Measurements from ENCODE around the gene MACROD2. TPM values are rescaled to one million over a fixed set of nuclear protein-coding genes. Genes with fewer than 3 reads are reported as not detected.

MACROD2 gene
- total and polyA plus RNA-seq, 4 donors = 0.66 to 10.5 (median 3.3) TPM

DNA sequence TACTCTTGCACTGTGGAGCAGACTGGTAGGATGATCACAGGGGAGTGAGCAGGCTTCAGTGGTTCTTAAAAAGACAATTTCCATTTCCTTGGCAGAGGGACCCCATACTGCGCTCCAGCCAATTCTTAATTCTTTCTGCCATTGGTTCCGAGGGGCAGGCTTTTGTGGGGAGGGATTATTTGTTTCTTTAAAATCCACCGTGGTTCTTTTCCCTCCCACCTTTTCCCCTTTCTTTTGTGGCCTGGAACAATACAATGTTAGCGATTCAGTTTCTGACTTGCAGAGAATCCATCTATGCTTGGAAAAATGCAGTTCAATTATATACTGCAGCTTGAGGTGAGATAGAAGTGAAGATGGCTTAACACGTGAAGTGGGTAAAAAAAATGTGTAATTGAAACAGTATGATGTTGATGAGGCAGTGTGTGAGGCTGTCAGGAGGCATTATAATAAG lies 721.1 kb downstream of the MACROD2 start:
- H3K27me3 ChIP-seq (ENCODE audit: control insufficient read depth in 4 of 4, insufficient read depth in 4 of 4, low read length in 3 of 4) = no peaks in the 10 kb centered on the region
- WGBS = 88% methylated on average over 5 of the region's 5 CpGs
- no peak overlapping the region for H3K27ac ChIP-seq (ENCODE audit: low read depth in 1 of 2, low read length in 2 of 2)
- H3K9ac ChIP-seq (ENCODE audit: low read depth in 1 of 2, low read length in 2 of 2) = no peak overlapping the region
- peaks cover 0 to 20% (median 8%) of the 10 kb centered on the region in 4 donors for H3K4me1 ChIP-seq (ENCODE audit: control insufficient read depth in 4 of 4, insufficient read depth in 4 of 4, low read length in 3 of 4)
- no peak overlapping the region for H3K4me3 ChIP-seq (ENCODE audit: low read depth in 1 of 3, low read length in 3 of 3)
- DNase-seq (ENCODE audit: low spot score) = no peak
- peaks cover 0 to 2% (median 0%) of the 10 kb centered on the region in 4 donors for H3K36me3 ChIP-seq (ENCODE audit: control insufficient read depth in 4 of 4, insufficient read depth in 3 of 4, low read depth in 1 of 4, low read length in 3 of 4)
- H3K9me3 ChIP-seq (ENCODE audit: control insufficient read depth in 4 of 4, low read length in 3 of 4) = no peaks in the 10 kb centered on the region
- TF ChIP-seq NR2F2 (IDR thresholded peaks at IDR 0.05) (no peak), EGR1 (IDR thresholded peaks at IDR 0.05; ENCODE audit: low read depth in 2 of 2) (no peak), JUND (IDR thresholded peaks at IDR 0.05) (no peak), RAD21 (IDR thresholded peaks at IDR 0.05) (no peak), FOXA2 (IDR thresholded peaks at IDR 0.05) (no peak), GABPA (IDR thresholded peaks at IDR 0.05 in 1 of 2, conservative IDR thresholded peaks at IDR 0.05 in 1 of 2) (no peak), HNF4A (conservative IDR thresholded peaks at IDR 0.05) (no peak), RXRA (IDR thresholded peaks at IDR 0.05) (no peak), SP1 (IDR thresholded peaks at IDR 0.05) (no peak), HNF4G (IDR thresholded peaks at IDR 0.05) (no peak), FOXA1 (IDR thresholded peaks at IDR 0.05) (no peak)
- TF ChIP-seq, protein P1, sequence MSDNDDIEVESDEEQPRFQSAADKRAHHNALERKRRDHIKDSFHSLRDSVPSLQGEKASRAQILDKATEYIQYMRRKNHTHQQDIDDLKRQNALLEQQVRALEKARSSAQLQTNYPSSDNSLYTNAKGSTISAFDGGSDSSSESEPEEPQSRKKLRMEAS (IDR thresholded peaks at IDR 0.05) = no peak
- TF ChIP-seq, protein P2, sequence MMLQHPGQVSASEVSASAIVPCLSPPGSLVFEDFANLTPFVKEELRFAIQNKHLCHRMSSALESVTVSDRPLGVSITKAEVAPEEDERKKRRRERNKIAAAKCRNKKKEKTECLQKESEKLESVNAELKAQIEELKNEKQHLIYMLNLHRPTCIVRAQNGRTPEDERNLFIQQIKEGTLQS (IDR thresholded peaks at IDR 0.05) = no peak
- TF ChIP-seq, protein P3, sequence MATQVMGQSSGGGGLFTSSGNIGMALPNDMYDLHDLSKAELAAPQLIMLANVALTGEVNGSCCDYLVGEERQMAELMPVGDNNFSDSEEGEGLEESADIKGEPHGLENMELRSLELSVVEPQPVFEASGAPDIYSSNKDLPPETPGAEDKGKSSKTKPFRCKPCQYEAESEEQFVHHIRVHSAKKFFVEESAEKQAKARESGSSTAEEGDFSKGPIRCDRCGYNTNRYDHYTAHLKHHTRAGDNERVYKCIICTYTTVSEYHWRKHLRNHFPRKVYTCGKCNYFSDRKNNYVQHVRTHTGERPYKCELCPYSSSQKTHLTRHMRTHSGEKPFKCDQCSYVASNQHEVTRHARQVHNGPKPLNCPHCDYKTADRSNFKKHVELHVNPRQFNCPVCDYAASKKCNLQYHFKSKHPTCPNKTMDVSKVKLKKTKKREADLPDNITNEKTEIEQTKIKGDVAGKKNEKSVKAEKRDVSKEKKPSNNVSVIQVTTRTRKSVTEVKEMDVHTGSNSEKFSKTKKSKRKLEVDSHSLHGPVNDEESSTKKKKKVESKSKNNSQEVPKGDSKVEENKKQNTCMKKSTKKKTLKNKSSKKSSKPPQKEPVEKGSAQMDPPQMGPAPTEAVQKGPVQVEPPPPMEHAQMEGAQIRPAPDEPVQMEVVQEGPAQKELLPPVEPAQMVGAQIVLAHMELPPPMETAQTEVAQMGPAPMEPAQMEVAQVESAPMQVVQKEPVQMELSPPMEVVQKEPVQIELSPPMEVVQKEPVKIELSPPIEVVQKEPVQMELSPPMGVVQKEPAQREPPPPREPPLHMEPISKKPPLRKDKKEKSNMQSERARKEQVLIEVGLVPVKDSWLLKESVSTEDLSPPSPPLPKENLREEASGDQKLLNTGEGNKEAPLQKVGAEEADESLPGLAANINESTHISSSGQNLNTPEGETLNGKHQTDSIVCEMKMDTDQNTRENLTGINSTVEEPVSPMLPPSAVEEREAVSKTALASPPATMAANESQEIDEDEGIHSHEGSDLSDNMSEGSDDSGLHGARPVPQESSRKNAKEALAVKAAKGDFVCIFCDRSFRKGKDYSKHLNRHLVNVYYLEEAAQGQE (IDR thresholded peaks at IDR 0.05) = no peak
- TF ChIP-seq, protein P4, sequence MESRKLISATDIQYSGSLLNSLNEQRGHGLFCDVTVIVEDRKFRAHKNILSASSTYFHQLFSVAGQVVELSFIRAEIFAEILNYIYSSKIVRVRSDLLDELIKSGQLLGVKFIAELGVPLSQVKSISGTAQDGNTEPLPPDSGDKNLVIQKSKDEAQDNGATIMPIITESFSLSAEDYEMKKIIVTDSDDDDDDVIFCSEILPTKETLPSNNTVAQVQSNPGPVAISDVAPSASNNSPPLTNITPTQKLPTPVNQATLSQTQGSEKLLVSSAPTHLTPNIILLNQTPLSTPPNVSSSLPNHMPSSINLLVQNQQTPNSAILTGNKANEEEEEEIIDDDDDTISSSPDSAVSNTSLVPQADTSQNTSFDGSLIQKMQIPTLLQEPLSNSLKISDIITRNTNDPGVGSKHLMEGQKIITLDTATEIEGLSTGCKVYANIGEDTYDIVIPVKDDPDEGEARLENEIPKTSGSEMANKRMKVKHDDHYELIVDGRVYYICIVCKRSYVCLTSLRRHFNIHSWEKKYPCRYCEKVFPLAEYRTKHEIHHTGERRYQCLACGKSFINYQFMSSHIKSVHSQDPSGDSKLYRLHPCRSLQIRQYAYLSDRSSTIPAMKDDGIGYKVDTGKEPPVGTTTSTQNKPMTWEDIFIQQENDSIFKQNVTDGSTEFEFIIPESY (IDR thresholded peaks at IDR 0.05) = no peak

DNA sequence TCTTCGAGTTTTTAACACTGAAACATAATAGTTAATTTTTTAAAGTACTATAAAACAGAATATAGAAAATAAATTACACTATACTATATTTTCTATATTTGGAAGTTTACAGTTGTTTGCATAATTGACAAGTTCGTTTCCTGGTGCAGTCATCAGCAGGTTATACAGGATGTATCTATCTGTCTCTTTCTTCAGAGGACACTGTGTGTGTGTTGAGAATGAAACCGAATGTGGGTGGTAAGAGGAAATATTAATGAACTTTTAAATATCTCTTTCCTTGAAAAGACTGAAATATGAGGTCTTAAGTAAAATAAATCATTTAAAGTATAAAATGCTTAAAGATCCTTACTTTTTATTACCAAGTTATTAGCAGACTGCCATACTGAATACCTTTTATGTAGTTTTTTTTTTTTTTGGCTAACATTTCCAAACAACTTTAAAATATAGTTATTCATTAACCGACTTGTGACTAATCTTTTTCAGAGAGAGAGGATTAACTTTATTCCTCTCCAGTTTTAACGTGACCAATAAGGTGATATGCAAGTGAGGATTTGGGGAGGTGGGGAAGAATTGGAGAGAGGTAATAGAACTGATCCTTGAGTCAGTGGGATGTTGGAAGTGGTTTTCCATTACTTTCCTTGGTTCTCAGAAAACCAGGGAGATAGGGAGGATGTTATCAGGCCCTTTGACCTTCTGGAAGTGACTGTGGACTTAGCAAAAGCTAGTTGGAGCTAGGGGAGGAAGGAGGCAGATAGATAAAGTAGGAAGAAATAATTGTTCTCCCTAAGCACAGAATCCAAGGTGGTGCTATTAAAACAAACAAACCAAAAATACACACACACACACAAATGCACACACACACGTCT lies 722.1 kb downstream of the MACROD2 start:
- Histone ChIP-seq H3K36me3 (ENCODE audit: control insufficient read depth in 4 of 4, insufficient read depth in 3 of 4, low read depth in 1 of 4, low read length in 3 of 4) (peaks cover 0 to 2% (median 0%) of the 10 kb centered on the region in 4 donors), H3K9ac (ENCODE audit: low read depth in 1 of 2, low read length in 2 of 2) (no peak overlapping the region), H3K27me3 (ENCODE audit: control insufficient read depth in 4 of 4, insufficient read depth in 4 of 4, low read length in 3 of 4) (no peaks in the 10 kb centered on the region), H3K4me3 (ENCODE audit: low read depth in 1 of 3, low read length in 3 of 3) (no peak overlapping the region), H3K9me3 (ENCODE audit: control insufficient read depth in 4 of 4, low read length in 3 of 4) (no peaks in the 10 kb centered on the region), H3K27ac (ENCODE audit: low read depth in 1 of 2, low read length in 2 of 2) (peak overlapping the region; percentile 73 to 89), H3K4me1 (ENCODE audit: control insufficient read depth in 4 of 4, insufficient read depth in 4 of 4, low read length in 3 of 4) (peaks cover 0 to 16% (median 6%) of the 10 kb centered on the region in 4 donors)
- no peak for DNase-seq (ENCODE audit: low spot score)
- 31% methylated on average over 6 of the region's 6 CpGs for WGBS
- peak; percentile 59 for TF ChIP-seq YY1 (IDR thresholded peaks at IDR 0.05)
- TF ChIP-seq, protein P5, sequence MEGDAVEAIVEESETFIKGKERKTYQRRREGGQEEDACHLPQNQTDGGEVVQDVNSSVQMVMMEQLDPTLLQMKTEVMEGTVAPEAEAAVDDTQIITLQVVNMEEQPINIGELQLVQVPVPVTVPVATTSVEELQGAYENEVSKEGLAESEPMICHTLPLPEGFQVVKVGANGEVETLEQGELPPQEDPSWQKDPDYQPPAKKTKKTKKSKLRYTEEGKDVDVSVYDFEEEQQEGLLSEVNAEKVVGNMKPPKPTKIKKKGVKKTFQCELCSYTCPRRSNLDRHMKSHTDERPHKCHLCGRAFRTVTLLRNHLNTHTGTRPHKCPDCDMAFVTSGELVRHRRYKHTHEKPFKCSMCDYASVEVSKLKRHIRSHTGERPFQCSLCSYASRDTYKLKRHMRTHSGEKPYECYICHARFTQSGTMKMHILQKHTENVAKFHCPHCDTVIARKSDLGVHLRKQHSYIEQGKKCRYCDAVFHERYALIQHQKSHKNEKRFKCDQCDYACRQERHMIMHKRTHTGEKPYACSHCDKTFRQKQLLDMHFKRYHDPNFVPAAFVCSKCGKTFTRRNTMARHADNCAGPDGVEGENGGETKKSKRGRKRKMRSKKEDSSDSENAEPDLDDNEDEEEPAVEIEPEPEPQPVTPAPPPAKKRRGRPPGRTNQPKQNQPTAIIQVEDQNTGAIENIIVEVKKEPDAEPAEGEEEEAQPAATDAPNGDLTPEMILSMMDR (IDR thresholded peaks at IDR 0.05; ENCODE audit: low read depth, low read length, missing input control) = no peak
- TF ChIP-seq FOXA2 (IDR thresholded peaks at IDR 0.05) = no peak
- TF ChIP-seq GABPA (IDR thresholded peaks at IDR 0.05 in 1 of 2, conservative IDR thresholded peaks at IDR 0.05 in 1 of 2) = no peak
- peak in 1 of 2 donors; percentile 17 for TF ChIP-seq EGR1 (IDR thresholded peaks at IDR 0.05; ENCODE audit: low read depth in 2 of 2)
- peak; percentile 49 for TF ChIP-seq SP1 (IDR thresholded peaks at IDR 0.05)
- peak; percentile 11 to 40 for TF ChIP-seq RXRA (IDR thresholded peaks at IDR 0.05)
- TF ChIP-seq, protein P1 (IDR thresholded peaks at IDR 0.05) = no peak
- TF ChIP-seq HNF4A (conservative IDR thresholded peaks at IDR 0.05) = peak; percentile 55 to 78
- peak; percentile 81 for TF ChIP-seq NR2F2 (IDR thresholded peaks at IDR 0.05)
- TF ChIP-seq RAD21 (IDR thresholded peaks at IDR 0.05) = peak; percentile 34 to 50
- TF ChIP-seq, protein P2 (IDR thresholded peaks at IDR 0.05) = no peak
- TF ChIP-seq FOXA1 (IDR thresholded peaks at IDR 0.05) = no peak
- TF ChIP-seq HNF4G (IDR thresholded peaks at IDR 0.05) = no peak
- TF ChIP-seq, protein P4 (IDR thresholded peaks at IDR 0.05) = no peak
- TF ChIP-seq TAF1 (conservative IDR thresholded peaks at IDR 0.05) = no peak

Measured in liver (tissue), 9 donors.